Smooth muscle cell (in vitro differentiated cells): ENCODE results near the gene AK5. TPM values are rescaled to one million over a fixed set of nuclear protein-coding genes. Genes with fewer than 3 reads are reported as not detected.

ENCODE experiments used
- DNase-seq: peaks from one replicate; lab custom pipeline; 2025; ENCODE audit not compliant: unreplicated experiment; lab: John Stamatoyannopoulos, UW
- H2AFZ ChIP-seq: fragments of 200-600 bp; sonication (generic); 2 replicates; pipeline ENCODE4 v1.6.0; 2016; ENCODE audit warnings: antibody characterized with exemption, low read depth, mild to moderate bottlenecking
- H3F3A ChIP-seq: fragments of 200-600 bp; sonication (generic); 2 replicates; pipeline ENCODE4 v1.6.0; 2017; ENCODE audit warnings: antibody characterized with exemption, low read depth
- H3K27ac ChIP-seq: fragments of 200-600 bp; sonication (generic); 2 replicates; pipeline ENCODE4 v1.5.1; 2016; ENCODE audit warnings: low read depth, mild to moderate bottlenecking
- H3K27me3 ChIP-seq: fragments of 200-600 bp; sonication (generic); 2 replicates; pipeline ENCODE4 v1.6.1; 2016; ENCODE audit warnings: low read depth, mild to moderate bottlenecking
- H3K36me3 ChIP-seq: fragments of 200-600 bp; sonication (generic); 2 replicates; pipeline ENCODE4 v1.5.1; 2016; ENCODE audit warnings: low read depth
- H3K4me1 ChIP-seq: fragments of 200-600 bp; sonication (generic); 2 replicates; pipeline ENCODE4 v1.5.1; 2016; ENCODE audit warnings: low read depth
- H3K4me2 ChIP-seq: fragments of 200-600 bp; sonication (generic); 2 replicates; pipeline ENCODE4 v1.6.0; 2016; ENCODE audit warnings: mild to moderate bottlenecking
- H3K4me3 ChIP-seq: fragments of 200-600 bp; sonication (generic); 2 replicates; pipeline ENCODE4 v1.5.1; 2016; ENCODE audit warnings: mild to moderate bottlenecking
- H3K79me2 ChIP-seq: fragments of 200-600 bp; sonication (generic); 2 replicates; pipeline ENCODE4 v1.6.0; 2016; ENCODE audit warnings: low read depth, mild to moderate bottlenecking
- H3K9ac ChIP-seq: fragments of 200-600 bp; sonication (generic); 2 replicates; pipeline ENCODE4 v1.6.0; 2016; ENCODE audit warnings: low read depth
- H3K9me3 ChIP-seq: fragments of 200-600 bp; sonication (generic); replicated peaks from 2 replicates; pipeline ENCODE4 v1.5.1; 2016; ENCODE audit warnings: low read depth
- H4K20me1 ChIP-seq: fragments of 200-600 bp; sonication (generic); 2 replicates; pipeline ENCODE4 v1.6.0; 2016; ENCODE audit warnings: low read depth
- WGBS: methylation state at CpG from one replicate; pipeline ENCODE4 v1.1.7; 2016; ENCODE audit warnings: low lambda C conversion rate; 5-methylcytosine and 5-hydroxymethylcytosine counted together
- polyA plus RNA-seq: library from polyadenylated mRNA; unstranded; fragments of >200 nt; fragmentation: Nextera tagmentation; extraction: Ambion mirVana; gene quantifications from 2 replicates; pipeline ENCODE4 v1.2.1, GENCODE V29; 2016
- total RNA-seq: library from RNA; depleted of rRNA; stranded (reverse); fragments of >200 nt; gene quantifications from 2 replicates; pipeline ENCODE4 v1.2.3, GENCODE V29; 2014
- TF ChIP-seq, protein P1 (sequence below): fragments of 200-600 bp; sonication (generic); IDR thresholded peaks from 2 replicates; pipeline ENCODE4 v1.5.1; 2017; ENCODE audit warnings: borderline replicate concordance, mild to moderate bottlenecking, antibody characterized with exemption; ENCODE audit not compliant: insufficient read depth, poor library complexity, severe bottlenecking

Gene AK5
- total and polyA plus RNA-seq, 2 experiments from 2014 or later, result 0.43 TPM; not detected in 1

DNA sequence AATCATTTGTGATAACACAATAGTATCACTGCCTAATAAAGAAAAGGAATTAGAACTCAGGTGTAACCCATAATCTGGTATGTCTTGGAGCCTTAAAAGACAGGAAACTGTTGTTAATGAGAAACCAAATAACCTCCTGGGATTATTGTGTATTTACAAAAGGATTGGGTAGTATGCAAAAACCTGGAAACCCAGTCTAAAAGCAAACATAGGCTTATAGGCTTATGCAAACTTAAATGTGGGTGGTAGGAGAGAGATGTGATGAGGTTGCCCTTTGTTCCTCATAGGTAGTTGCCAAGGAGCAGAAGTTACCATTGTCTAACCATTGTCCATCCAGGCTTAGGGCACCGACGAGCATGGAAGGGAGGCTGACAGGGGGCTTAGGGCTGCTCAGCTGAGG lies 165.8 kb downstream of the AK5 start:
- no peaks in the 10 kb centered on the region for H3K79me2 ChIP-seq
- TF ChIP-seq, protein P1, sequence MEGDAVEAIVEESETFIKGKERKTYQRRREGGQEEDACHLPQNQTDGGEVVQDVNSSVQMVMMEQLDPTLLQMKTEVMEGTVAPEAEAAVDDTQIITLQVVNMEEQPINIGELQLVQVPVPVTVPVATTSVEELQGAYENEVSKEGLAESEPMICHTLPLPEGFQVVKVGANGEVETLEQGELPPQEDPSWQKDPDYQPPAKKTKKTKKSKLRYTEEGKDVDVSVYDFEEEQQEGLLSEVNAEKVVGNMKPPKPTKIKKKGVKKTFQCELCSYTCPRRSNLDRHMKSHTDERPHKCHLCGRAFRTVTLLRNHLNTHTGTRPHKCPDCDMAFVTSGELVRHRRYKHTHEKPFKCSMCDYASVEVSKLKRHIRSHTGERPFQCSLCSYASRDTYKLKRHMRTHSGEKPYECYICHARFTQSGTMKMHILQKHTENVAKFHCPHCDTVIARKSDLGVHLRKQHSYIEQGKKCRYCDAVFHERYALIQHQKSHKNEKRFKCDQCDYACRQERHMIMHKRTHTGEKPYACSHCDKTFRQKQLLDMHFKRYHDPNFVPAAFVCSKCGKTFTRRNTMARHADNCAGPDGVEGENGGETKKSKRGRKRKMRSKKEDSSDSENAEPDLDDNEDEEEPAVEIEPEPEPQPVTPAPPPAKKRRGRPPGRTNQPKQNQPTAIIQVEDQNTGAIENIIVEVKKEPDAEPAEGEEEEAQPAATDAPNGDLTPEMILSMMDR, result no peak
- 97% methylated on average over 2 of the region's 2 CpGs for WGBS

DNA sequence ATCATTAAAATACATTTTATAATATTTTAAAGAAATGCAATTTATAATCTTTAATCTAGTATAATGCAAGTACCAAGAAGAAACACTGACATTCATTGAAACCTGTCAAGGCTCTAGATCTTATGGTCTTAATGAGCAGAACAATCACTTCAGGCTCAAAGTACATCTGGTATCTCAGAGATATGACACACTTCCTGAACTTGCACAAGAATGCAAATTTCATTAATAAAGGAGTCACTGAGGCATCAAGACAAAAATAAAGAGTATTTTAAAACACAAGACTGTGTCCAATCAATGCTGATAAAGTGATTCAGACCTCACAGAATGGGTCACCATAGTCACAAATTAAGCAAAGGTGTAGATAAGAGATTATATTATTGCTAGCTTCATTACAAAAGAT lies 178.1 kb downstream of the AK5 start:
- Histone ChIP-seq H3K4me3 (no peak overlapping the region), H3K27me3 (peaks cover 3% of the 10 kb centered on the region), H3K9ac (no peak overlapping the region), H3F3A (no peaks in the 10 kb centered on the region), H3K4me1 (no peaks in the 10 kb centered on the region), H3K79me2 (no peaks in the 10 kb centered on the region), H3K4me2 (no peak overlapping the region), H3K27ac (no peak overlapping the region), H3K36me3 (no peaks in the 10 kb centered on the region), H2AFZ (no peak overlapping the region), H3K9me3 (no peaks in the 10 kb centered on the region), H4K20me1 (no peaks in the 10 kb centered on the region)
- no peak for DNase-seq
- TF ChIP-seq, protein P1, result no peak

More for the DNA sequence above, 165.8 kb downstream of the AK5 start:
- no peaks in the 10 kb centered on the region for H3K36me3 ChIP-seq
- H3K9ac ChIP-seq, result no peak overlapping the region
- no peak overlapping the region for H3K4me3 ChIP-seq
- DNase-seq, result no peak
- H4K20me1 ChIP-seq, result no peaks in the 10 kb centered on the region
- H3K9me3 ChIP-seq, result no peaks in the 10 kb centered on the region
- no peaks in the 10 kb centered on the region for H3F3A ChIP-seq
- no peaks in the 10 kb centered on the region for H3K27me3 ChIP-seq
- H2AFZ ChIP-seq, result no peak overlapping the region
- H3K4me2 ChIP-seq, result no peak overlapping the region
- H3K27ac ChIP-seq, result no peak overlapping the region
- no peaks in the 10 kb centered on the region for H3K4me1 ChIP-seq

DNA sequence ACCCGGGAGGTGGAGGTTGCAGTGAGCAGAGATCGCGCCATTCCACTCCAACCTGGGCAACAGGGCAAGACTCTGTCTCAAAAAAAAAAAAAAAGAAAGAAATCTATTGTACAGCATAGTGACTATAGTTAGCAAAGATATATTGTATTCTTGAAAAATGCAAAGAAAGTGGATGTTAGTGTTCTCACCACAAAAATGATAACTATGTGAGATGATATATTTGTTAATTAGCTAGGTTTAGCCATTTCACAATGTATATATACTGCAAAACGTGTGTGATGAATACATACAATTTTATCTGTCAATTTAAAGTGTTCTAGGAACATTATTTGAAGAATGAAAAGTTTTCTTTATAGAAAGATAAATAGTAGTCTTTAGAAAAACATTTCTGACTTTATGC lies 179.9 kb downstream of the AK5 start:
- no peaks in the 10 kb centered on the region for H3K4me1 ChIP-seq
- H3K4me3 ChIP-seq, result no peak overlapping the region
- WGBS, result 78% methylated on average over 4 of the region's 4 CpGs
- no peaks in the 10 kb centered on the region for H4K20me1 ChIP-seq
- no peaks in the 10 kb centered on the region for H3K79me2 ChIP-seq
- H3K27me3 ChIP-seq, result peaks cover 5% of the 10 kb centered on the region
- no peak for DNase-seq
- no peaks in the 10 kb centered on the region for H3K9me3 ChIP-seq
- no peak overlapping the region for H3K27ac ChIP-seq
- TF ChIP-seq, protein P1, result no peak
- no peak overlapping the region for H2AFZ ChIP-seq
- no peaks in the 10 kb centered on the region for H3F3A ChIP-seq
- no peak overlapping the region for H3K9ac ChIP-seq
- H3K36me3 ChIP-seq, result no peaks in the 10 kb centered on the region
- H3K4me2 ChIP-seq, result no peak overlapping the region

DNA sequence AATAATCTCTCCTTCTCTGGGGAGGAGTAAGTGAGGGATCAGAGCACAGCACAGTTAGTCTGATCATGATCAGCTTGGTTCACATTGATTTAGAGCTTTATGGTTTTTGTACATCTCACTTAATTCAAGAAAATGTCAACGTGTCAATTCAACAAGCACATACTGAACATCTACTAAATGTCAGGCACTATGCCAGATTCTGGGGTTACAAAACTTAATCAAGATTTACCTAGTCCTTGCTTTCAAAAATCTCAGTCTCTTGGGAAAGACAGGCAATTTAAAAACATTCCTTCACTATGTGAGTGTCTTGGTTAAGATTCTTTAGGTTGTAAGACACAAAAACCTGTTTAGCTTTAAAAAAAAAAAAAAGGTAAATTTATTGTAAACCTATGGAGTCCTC lies 181.4 kb downstream of the AK5 start:
- Histone ChIP-seq H3K9ac (no peak overlapping the region), H3K36me3 (no peaks in the 10 kb centered on the region), H3K4me1 (no peaks in the 10 kb centered on the region), H3K9me3 (no peaks in the 10 kb centered on the region), H3K27me3 (peaks cover 5% of the 10 kb centered on the region), H3F3A (peaks cover 2% of the 10 kb centered on the region), H3K27ac (no peak overlapping the region), H2AFZ (no peak overlapping the region), H3K4me3 (no peak overlapping the region), H3K79me2 (no peaks in the 10 kb centered on the region), H3K4me2 (no peak overlapping the region), H4K20me1 (no peaks in the 10 kb centered on the region)
- 100% methylated on average over 1 of the region's 1 CpG for WGBS
- TF ChIP-seq, protein P1, result no peak
- DNase-seq, result no peak
